GM18909 (cell line): ENCODE measurements around the gene OSBPL5.

ENCODE experiments used
- ATAC-seq: cut with Tn5 transposase; IDR thresholded peaks from one replicate; pipeline ENCODE4 v1.9.1; 2021; ENCODE audit warnings: mild to moderate bottlenecking; ENCODE audit not compliant: unreplicated experiment, poor library complexity

OSBPL5 gene

GRCh38 chr11:3138178-3139085, 26.7 kb downstream of the OSBPL5 start:
- ATAC-seq, result no peak

- ATAC-seq, result no peak
These were observed 27.5 kb downstream of the OSBPL5 start for GRCh38 chr11:3137486-3138177.

GRCh38 chr11:3136546-3137455, 28.3 kb downstream of the OSBPL5 start:
- no peak for ATAC-seq

- no peak for ATAC-seq
These were observed 29.3 kb downstream of the OSBPL5 start for GRCh38 chr11:3135481-3136440.

- ATAC-seq, result no peak
These were observed 30.2 kb downstream of the OSBPL5 start for GRCh38 chr11:3134651-3135480.

- no peak for ATAC-seq
These were observed 30.9 kb downstream of the OSBPL5 start for GRCh38 chr11:3134218-3134621.

GRCh38 chr11:3133261-3134217, 31.6 kb downstream of the OSBPL5 start:
- no peak for ATAC-seq

- no peak for ATAC-seq
These were observed 32.3 kb downstream of the OSBPL5 start for GRCh38 chr11:3132831-3133260.

GRCh38 chr11:3132271-3132781, 32.8 kb downstream of the OSBPL5 start:
- ATAC-seq, result no peak

- no peak for ATAC-seq
These were observed 33.7 kb downstream of the OSBPL5 start for GRCh38 chr11:3131330-3131941.

GRCh38 chr11:3130269-3131071, 34.6 kb downstream of the OSBPL5 start:
- ATAC-seq, result no peak

GRCh38 chr11:3129591-3130268, 35.4 kb downstream of the OSBPL5 start:
- ATAC-seq, result no peak

GRCh38 chr11:3129181-3129590, 35.9 kb downstream of the OSBPL5 start:
- no peak for ATAC-seq

GRCh38 chr11:3128356-3129180, 36.5 kb downstream of the OSBPL5 start:
- no peak for ATAC-seq
